ENCODE data around the gene DLL1. TPM values are rescaled to one million over a fixed set of nuclear protein-coding genes. Genes with fewer than 3 reads are reported as not detected.

DLL1 gene
- total RNA-seq, 4 donors from 2014 or later: 32.6 to 75.6 (median 46.9) TPM

GRCh38 chr6:170292407-170293158 is 1.7 kb upstream of the DLL1 start:
- DNase-seq (ENCODE audit: low spot score in 2 of 2): no peak
- 9% methylated on average over 13 of the region's 13 CpGs for WGBS
- no peaks in the 10 kb centered on the region for H3K9me3 ChIP-seq
- H3K27me3 ChIP-seq: peaks cover 42% of the 10 kb centered on the region
- H3K4me1 ChIP-seq: peaks cover 80% of the 10 kb centered on the region
- H3K27ac ChIP-seq: peak overlapping the region; percentile 43
- H3K36me3 ChIP-seq: no peaks in the 10 kb centered on the region
- H3K4me3 ChIP-seq: peak overlapping the region; percentile 76
- TF ChIP-seq EP300 (IDR thresholded peaks at IDR 0.05) (no peak), POLR2AphosphoS5 (IDR thresholded peaks at IDR 0.05) (no peak), CTCF (IDR thresholded peaks at IDR 0.05) (no peak), POLR2A (IDR thresholded peaks at IDR 0.05) (no peak)

- H3K4me1 ChIP-seq: peaks cover 83% of the 10 kb centered on the region
- no peak for DNase-seq (ENCODE audit: low spot score in 2 of 2)
- H3K4me3 ChIP-seq: peak overlapping the region; percentile 76
- H3K27me3 ChIP-seq: peaks cover 38% of the 10 kb centered on the region
- TF ChIP-seq EP300 (IDR thresholded peaks at IDR 0.05): no peak
- TF ChIP-seq POLR2A (IDR thresholded peaks at IDR 0.05): no peak
- no peak for TF ChIP-seq CTCF (IDR thresholded peaks at IDR 0.05)
- TF ChIP-seq POLR2AphosphoS5 (IDR thresholded peaks at IDR 0.05): no peak
- no peaks in the 10 kb centered on the region for H3K9me3 ChIP-seq
- H3K36me3 ChIP-seq: peaks cover 3% of the 10 kb centered on the region
- WGBS: 6% methylated on average over 8 of the region's 11 CpGs
- peak overlapping the region; percentile 43 for H3K27ac ChIP-seq
Measured at GRCh38 chr6:170292111-170292406, 1.2 kb upstream of the DLL1 start.

- Histone ChIP-seq H3K9me3 (no peaks in the 10 kb centered on the region), H3K27me3 (peaks cover 32% of the 10 kb centered on the region), H3K4me3 (peak overlapping the region; percentile 76), H3K4me1 (peaks cover 82% of the 10 kb centered on the region), H3K27ac (peak overlapping the region; percentile 43), H3K36me3 (peaks cover 3% of the 10 kb centered on the region)
- 1% methylated on average over 23 of the region's 87 CpGs for WGBS
- TF ChIP-seq POLR2A (IDR thresholded peaks at IDR 0.05): peak in 1 of 2 donors; percentile 8
- no peak for TF ChIP-seq POLR2AphosphoS5 (IDR thresholded peaks at IDR 0.05)
- DNase-seq (ENCODE audit: low spot score in 2 of 2): peak in 1 of 2 donors; percentile 89
Measured at GRCh38 chr6:170291271-170292110, 613 bp upstream of the DLL1 start.

- H3K27me3 ChIP-seq: peaks cover 18% of the 10 kb centered on the region
- peaks cover 70% of the 10 kb centered on the region for H3K4me1 ChIP-seq
- WGBS: 0% methylated on average over 9 of the region's 41 CpGs
- no peak for DNase-seq (ENCODE audit: low spot score in 2 of 2)
- no peaks in the 10 kb centered on the region for H3K9me3 ChIP-seq
- peak overlapping the region; percentile 76 for H3K4me3 ChIP-seq
- H3K36me3 ChIP-seq: peaks cover 10% of the 10 kb centered on the region
- H3K27ac ChIP-seq: peak overlapping the region; percentile 43
- no peak for TF ChIP-seq POLR2AphosphoS5 (IDR thresholded peaks at IDR 0.05)
- TF ChIP-seq POLR2A (IDR thresholded peaks at IDR 0.05): no peak
- no peak for TF ChIP-seq EP300 (IDR thresholded peaks at IDR 0.05)
- TF ChIP-seq CTCF (IDR thresholded peaks at IDR 0.05): no peak
Measured at GRCh38 chr6:170289951-170290295, 955 bp downstream of the DLL1 start.

- 43% methylated on average over 1 of the region's 85 CpGs for WGBS
- no peaks in the 10 kb centered on the region for H3K9me3 ChIP-seq
- no peak for TF ChIP-seq EP300 (IDR thresholded peaks at IDR 0.05)
- H3K27me3 ChIP-seq: peaks cover 13% of the 10 kb centered on the region
- no peak for DNase-seq (ENCODE audit: low spot score in 2 of 2)
- H3K4me1 ChIP-seq: peaks cover 69% of the 10 kb centered on the region
- H3K4me3 ChIP-seq: peak overlapping the region; percentile 76
- H3K36me3 ChIP-seq: peaks cover 14% of the 10 kb centered on the region
- H3K27ac ChIP-seq: peak overlapping the region; percentile 43
Measured at GRCh38 chr6:170289180-170289931, 1.5 kb downstream of the DLL1 start.

- 49% methylated on average over 16 of the region's 16 CpGs for WGBS
- Histone ChIP-seq H3K36me3 (peaks cover 18% of the 10 kb centered on the region), H3K4me1 (peaks cover 67% of the 10 kb centered on the region), H3K27ac (no peak overlapping the region), H3K27me3 (peaks cover 13% of the 10 kb centered on the region), H3K9me3 (no peaks in the 10 kb centered on the region), H3K4me3 (peak overlapping the region; percentile 76)
- no peak for DNase-seq (ENCODE audit: low spot score in 2 of 2)
- TF ChIP-seq CTCF (IDR thresholded peaks at IDR 0.05): no peak
- TF ChIP-seq POLR2A (IDR thresholded peaks at IDR 0.05): no peak
- TF ChIP-seq EP300 (IDR thresholded peaks at IDR 0.05): no peak
- TF ChIP-seq POLR2AphosphoS5 (IDR thresholded peaks at IDR 0.05): no peak
Measured at GRCh38 chr6:170288852-170289179, 2.1 kb downstream of the DLL1 start.

Measured in suprapubic skin (tissue), 4 donors.